Superior temporal gyrus (tissue), 1 donor: ENCODE results near the gene HYPK.

Experiments used
- DNase-seq: peaks from one replicate; pipeline ENCODE4 v3.0.0-alpha.2; 2016; ENCODE audit errors: extremely low spot score

Gene HYPK

GRCh38 chr15:43851251-43851650 is 50.9 kb downstream of the HYPK start:
- DNase-seq, result no peak

- DNase-seq, result no peak
Observed at GRCh38 chr15:43852607-43853006, 52.2 kb downstream of the HYPK start.
